MCF 10A (cell line): ENCODE data around the gene AWAT2. TPM values are rescaled to one million over a fixed set of nuclear protein-coding genes. Genes with fewer than 3 reads are reported as not detected.

Source experiments
- BruUV-seq: library from RNA; stranded (reverse); fragments of 400-500 nt; replicated peaks from 2 replicates; lab custom pipeline; 2021; lab: Mats Ljungman, UMichigan
- CTCF ChIA-PET: fragments of 300-600 bp; sonication (Branson Sonifier 250); formaldehyde crosslinking; extraction: SDS; loops from one replicate; lab custom pipeline; 2021; ENCODE audit warnings: antibody characterized with exemption, inconsistent platforms; lab: Yijun Ruan, JAX
- POLR2A ChIA-PET: fragments of 300-600, 350-650 bp; sonication (Branson Sonifier 250); formaldehyde crosslinking; extraction: SDS; loops from one replicate; lab custom pipeline; 2020; ENCODE audit warnings: antibody characterized with exemption, inconsistent platforms; lab: Yijun Ruan, JAX
- DNase-seq: peaks from one replicate; pipeline ENCODE4 v3.0.0-alpha.2; 2018; ENCODE audit not compliant: unreplicated experiment
- H3K27ac Mint-ChIP-seq: one replicate; pipeline ENCODE4 v1.8.0; 2022; ENCODE audit warnings: mild to moderate bottlenecking, low read depth, mixed read lengths; ENCODE audit not compliant: unreplicated experiment
- H3K27me3 Mint-ChIP-seq: one replicate; pipeline ENCODE4 v1.8.0; 2022; ENCODE audit warnings: mixed read lengths; ENCODE audit not compliant: insufficient read depth, unreplicated experiment
- H3K36me3 Mint-ChIP-seq: one replicate; pipeline ENCODE4 v1.8.0; 2022; ENCODE audit warnings: mild to moderate bottlenecking, moderate library complexity, mixed read lengths; ENCODE audit not compliant: insufficient read depth, unreplicated experiment
- H3K4me1 Mint-ChIP-seq: one replicate; pipeline ENCODE4 v1.8.0; 2022; ENCODE audit warnings: mixed read lengths; ENCODE audit not compliant: insufficient read depth, unreplicated experiment
- H3K4me3 Mint-ChIP-seq: one replicate; pipeline ENCODE4 v1.8.0; 2022; ENCODE audit warnings: mild to moderate bottlenecking, moderate library complexity, mixed read lengths; ENCODE audit not compliant: unreplicated experiment
- H3K9me3 Mint-ChIP-seq: one replicate; pipeline ENCODE4 v1.8.0; 2022; ENCODE audit warnings: mixed read lengths; ENCODE audit not compliant: unreplicated experiment
- CTCF ChIP-seq: fragments of 200-600 bp; IDR thresholded peaks from one replicate; pipeline ENCODE4 v1.8.0; 2022; ENCODE audit warnings: antibody characterized with exemption, mild to moderate bottlenecking; ENCODE audit not compliant: unreplicated experiment
- intact Hi-C: fragments of 100-400 bp; cut with micrococcal nuclease; formaldehyde crosslinking; loops from 2 replicates; pipeline ENCODE4 v1.14.1; 2022
- total RNA-seq: library from RNA; stranded (reverse); gene quantifications from 2 replicates; pipeline ENCODE4 v1.2.3, GENCODE V29; 2022

The AWAT2 gene
- total RNA-seq, 1 experiment from 2014 or later: 0.14 TPM

- BruUV-seq: no TSS peak
- H3K4me1 Mint-ChIP-seq: peaks cover 5% of the 10 kb centered on the region
- no peak overlapping the region for H3K4me3 Mint-ChIP-seq
- TF ChIP-seq CTCF: no peak
- ChIA-PET POLR2A (no interaction called here), CTCF (no interaction called here)
- no peak for DNase-seq
- no peak overlapping the region for H3K27ac Mint-ChIP-seq
- no peaks in the 10 kb centered on the region for H3K36me3 Mint-ChIP-seq
- peaks cover 12% of the 10 kb centered on the region for H3K9me3 Mint-ChIP-seq
- intact Hi-C loops: no loop called here
- peaks cover 41% of the 10 kb centered on the region for H3K27me3 Mint-ChIP-seq
Measured at GRCh38 chrX:70022616-70023015, 27.1 kb downstream of the AWAT2 start.

- Mint-ChIP-seq H3K9me3 (peaks cover 16% of the 10 kb centered on the region), H3K36me3 (no peaks in the 10 kb centered on the region), H3K4me1 (no peaks in the 10 kb centered on the region), H3K27ac (no peak overlapping the region), H3K4me3 (no peak overlapping the region), H3K27me3 (peaks cover 19% of the 10 kb centered on the region)
- POLR2A ChIA-PET: no interaction called here
- no TSS peak for BruUV-seq
- CTCF ChIA-PET: interaction anchor here (0.7 kb wide), 1 partner anchor 13 kb away, joined by 5 read pairs; no protein-coding TSS in a partner anchor
- DNase-seq: no peak
- intact Hi-C loops: no loop called here
- TF ChIP-seq CTCF: no peak
Measured at GRCh38 chrX:70016513-70016912, 33.2 kb downstream of the AWAT2 start.

- no peak overlapping the region for H3K27ac Mint-ChIP-seq
- BruUV-seq: no TSS peak
- H3K4me1 Mint-ChIP-seq: no peaks in the 10 kb centered on the region
- no peak overlapping the region for H3K4me3 Mint-ChIP-seq
- intact Hi-C loops: no loop called here
- ChIA-PET POLR2A (no interaction called here), CTCF (interaction anchor here (1.7 kb wide), 1 partner anchor 476 kb away, joined by 4 read pairs; no protein-coding TSS in a partner anchor)
- peaks cover 25% of the 10 kb centered on the region for H3K27me3 Mint-ChIP-seq
- TF ChIP-seq CTCF: no peak
- no peaks in the 10 kb centered on the region for H3K36me3 Mint-ChIP-seq
- H3K9me3 Mint-ChIP-seq: peaks cover 15% of the 10 kb centered on the region
- no peak for DNase-seq
Measured at GRCh38 chrX:70013466-70014381, 36.0 kb downstream of the AWAT2 start.

GRCh38 chrX:70012756-70013155, 37.0 kb downstream of the AWAT2 start:
- Mint-ChIP-seq H3K27me3 (peaks cover 25% of the 10 kb centered on the region), H3K36me3 (no peaks in the 10 kb centered on the region), H3K27ac (no peak overlapping the region), H3K9me3 (peaks cover 5% of the 10 kb centered on the region), H3K4me3 (no peak overlapping the region), H3K4me1 (no peaks in the 10 kb centered on the region)
- DNase-seq: no peak
- intact Hi-C loops: no loop called here
- ChIA-PET POLR2A (no interaction called here), CTCF (interaction anchor here (1.5 to 2.5 kb wide), 3 partner anchors 17 to 475 kb away, joined by 4 to 13 read pairs (median 8); no protein-coding TSS in a partner anchor)
- TF ChIP-seq CTCF: no peak
- BruUV-seq: no TSS peak
